CD8-positive, alpha-beta memory T cell (primary cell): ENCODE measurements around the gene CEP170B. TPM values are rescaled to one million over a fixed set of nuclear protein-coding genes. Genes with fewer than 3 reads are reported as not detected.

Experiments used
- CTCF ChIA-PET: fragments of 350-600 bp; sonication (Branson Sonifier 250); formaldehyde crosslinking; loops from one replicate; lab custom pipeline; 2021; ENCODE audit warnings: antibody characterized with exemption; lab: Charles Lee
- POLR2A ChIA-PET: fragments of 350-600 bp; sonication (Branson Sonifier 250); formaldehyde crosslinking; loops from one replicate; lab custom pipeline; 2021; ENCODE audit warnings: antibody characterized with exemption; lab: Charles Lee
- DNase-seq, 5 donors: peaks; one replicate each; pipeline versions ENCODE4 v3.0.0 to v3.0.0-alpha.2; 2020 to 2022; ENCODE audit warnings: mixed read lengths in 1 of 5
- H3K27ac ChIP-seq: one replicate; pipeline ENCODE4 v1.7.0; 2013; ENCODE audit warnings: low read depth, mild to moderate bottlenecking, low read length, moderate library complexity
- H3K27me3 ChIP-seq: 2 replicates; pipeline ENCODE4 v1.7.0; 2013; ENCODE audit warnings: low read length, mild to moderate bottlenecking; ENCODE audit not compliant: insufficient read depth, poor library complexity, severe bottlenecking
- H3K36me3 ChIP-seq: 2 replicates; pipeline ENCODE4 v1.7.0; 2013; ENCODE audit warnings: mild to moderate bottlenecking, low read length, moderate library complexity; ENCODE audit not compliant: insufficient read depth
- H3K4me1 ChIP-seq: 2 replicates; pipeline ENCODE4 v1.7.0; 2013; ENCODE audit warnings: mild to moderate bottlenecking, low read length, moderate library complexity; ENCODE audit not compliant: insufficient read depth
- H3K4me3 ChIP-seq: 2 replicates; pipeline ENCODE4 v1.7.0; 2013; ENCODE audit warnings: mild to moderate bottlenecking, low read length
- H3K9me3 ChIP-seq: 2 replicates; pipeline ENCODE4 v1.7.0; 2013; ENCODE audit warnings: mild to moderate bottlenecking, low read length
- H3K27ac Mint-ChIP-seq, 8 donors: one replicate each; pipeline ENCODE4 v1.8.0; 2020 to 2021; ENCODE audit warnings: mixed read lengths in 8 of 8, mild to moderate bottlenecking in 6 of 8, inconsistent platforms in 3 of 8, moderate library complexity in 3 of 8
- H3K27me3 Mint-ChIP-seq, 2 donors: one replicate each; pipeline ENCODE4 v1.8.0; 2020 to 2021; ENCODE audit warnings: mixed read lengths in 2 of 2, mild to moderate bottlenecking in 1 of 2, moderate library complexity in 1 of 2
- H3K36me3 Mint-ChIP-seq, 3 donors: one replicate each; pipeline ENCODE4 v1.8.0; 2020 to 2021; ENCODE audit warnings: mixed read lengths in 3 of 3, inconsistent platforms in 1 of 3, mild to moderate bottlenecking in 1 of 3
- H3K4me1 Mint-ChIP-seq, 3 donors: one replicate each; pipeline ENCODE4 v1.8.0; 2020 to 2021; ENCODE audit warnings: mixed read lengths in 3 of 3, inconsistent platforms in 1 of 3, mild to moderate bottlenecking in 1 of 3
- H3K4me3 Mint-ChIP-seq, 7 donors: one replicate each; pipeline ENCODE4 v1.8.0; 2020 to 2021; ENCODE audit warnings: mixed read lengths in 7 of 7, mild to moderate bottlenecking in 6 of 7, moderate library complexity in 4 of 7, inconsistent platforms in 2 of 7
- H3K9me3 Mint-ChIP-seq, 5 donors: one replicate each; pipeline ENCODE4 v1.8.0; 2020 to 2022; ENCODE audit warnings: mixed read lengths in 5 of 5, mild to moderate bottlenecking in 3 of 5, moderate library complexity in 2 of 5, inconsistent platforms in 1 of 5
- polyA plus RNA-seq: library from polyadenylated mRNA; unstranded; fragments of 300-500 nt; fragmentation: Illumina TruSeq; gene quantifications from one replicate; pipeline ENCODE4 v1.2.3, GENCODE V29; 2021
- total RNA-seq, 2 experiments: library from RNA; stranded (reverse); gene quantifications; one replicate each; pipeline ENCODE4 v1.2.3, GENCODE V29; 2021

The CEP170B gene
- total and polyA plus RNA-seq, 3 experiments from 2014 or later: 6.4 to 6.7 TPM; not detected in 1

GRCh38 chr14:104933746-104934733 lies 69.0 kb downstream of the CEP170B start:
- CTCF ChIA-PET: interaction anchor here (1.0 to 1.4 kb wide), 3 partner anchors 38 to 112 kb away, joined by 3 to 4 read pairs (median 3); no protein-coding TSS in a partner anchor
- no peak for DNase-seq
- Mint-ChIP-seq H3K4me1 (peaks cover 4 to 6% (median 4%) of the 10 kb centered on the region in 3 donors), H3K4me3 (peak overlapping the region; percentile 9 to 85 (median 78)), H3K27ac (peak overlapping the region in 5 of 8 donors; percentile 9 to 77 (median 37)), H3K9me3 (no peaks in the 10 kb centered on the region), H3K36me3 (no peaks in the 10 kb centered on the region), H3K27me3 (peaks cover 5 to 31% of the 10 kb centered on the region in 2 donors)
- POLR2A ChIA-PET: interaction anchor here (0.8 kb wide), 1 partner anchor 367 kb away, joined by 3 read pairs; the partner anchor contains the start of gene BRF1
- no peaks in the 10 kb centered on the region for H3K27me3 ChIP-seq
- H3K36me3 ChIP-seq: no peaks in the 10 kb centered on the region
- no peaks in the 10 kb centered on the region for H3K4me1 ChIP-seq
- no peak overlapping the region for H3K4me3 ChIP-seq
- H3K27ac ChIP-seq: no peak overlapping the region
- no peaks in the 10 kb centered on the region for H3K9me3 ChIP-seq

DNA sequence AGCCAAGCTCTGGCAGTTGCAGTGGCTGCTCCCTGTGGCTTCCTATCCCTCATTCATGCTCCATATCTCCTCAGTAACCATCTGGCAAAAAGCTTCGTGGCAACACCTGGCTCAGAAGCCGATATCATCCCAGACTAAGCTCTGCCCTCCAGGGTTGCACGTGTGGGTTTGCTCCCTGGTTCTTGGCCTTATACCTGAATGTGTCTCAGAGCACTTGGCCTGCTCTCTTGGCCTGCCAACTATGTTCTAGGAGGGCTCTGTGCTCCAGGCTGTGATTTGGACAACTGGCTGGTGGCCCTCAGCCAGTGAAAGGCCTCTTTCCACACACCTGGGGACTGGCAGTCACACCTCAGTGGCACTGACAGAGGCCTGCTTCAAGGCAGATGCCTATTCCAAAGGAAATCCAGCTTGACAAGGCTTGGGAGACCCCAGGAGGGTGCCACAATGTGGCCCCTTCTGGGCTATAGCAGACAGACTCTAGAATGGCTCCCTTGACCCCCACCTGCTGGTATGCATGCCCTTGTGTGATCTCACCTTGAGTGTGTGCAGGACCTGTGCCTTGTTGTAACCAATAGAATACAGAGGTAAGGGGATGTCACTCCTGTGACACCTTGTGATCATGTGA lies 70.1 kb downstream of the CEP170B start:
- ChIA-PET POLR2A (no interaction called here), CTCF (interaction anchor here (1.4 kb wide), 1 partner anchor 111 kb away, joined by 4 read pairs; no protein-coding TSS in a partner anchor)
- no peak for DNase-seq
- peaks cover 4 to 6% (median 4%) of the 10 kb centered on the region in 3 donors for H3K4me1 Mint-ChIP-seq
- H3K27ac ChIP-seq: no peak overlapping the region
- H3K4me1 ChIP-seq: no peaks in the 10 kb centered on the region
- H3K36me3 ChIP-seq: no peaks in the 10 kb centered on the region
- H3K9me3 Mint-ChIP-seq: no peaks in the 10 kb centered on the region
- no peak overlapping the region for H3K4me3 ChIP-seq
- H3K9me3 ChIP-seq: no peaks in the 10 kb centered on the region
- peaks cover 5 to 28% of the 10 kb centered on the region in 2 donors for H3K27me3 Mint-ChIP-seq
- peak overlapping the region in 1 of 8 donors; percentile 40 for H3K27ac Mint-ChIP-seq
- H3K36me3 Mint-ChIP-seq: no peaks in the 10 kb centered on the region
- no peaks in the 10 kb centered on the region for H3K27me3 ChIP-seq
- H3K4me3 Mint-ChIP-seq: peak overlapping the region in 6 of 7 donors; percentile 10 to 85 (median 76)

DNA sequence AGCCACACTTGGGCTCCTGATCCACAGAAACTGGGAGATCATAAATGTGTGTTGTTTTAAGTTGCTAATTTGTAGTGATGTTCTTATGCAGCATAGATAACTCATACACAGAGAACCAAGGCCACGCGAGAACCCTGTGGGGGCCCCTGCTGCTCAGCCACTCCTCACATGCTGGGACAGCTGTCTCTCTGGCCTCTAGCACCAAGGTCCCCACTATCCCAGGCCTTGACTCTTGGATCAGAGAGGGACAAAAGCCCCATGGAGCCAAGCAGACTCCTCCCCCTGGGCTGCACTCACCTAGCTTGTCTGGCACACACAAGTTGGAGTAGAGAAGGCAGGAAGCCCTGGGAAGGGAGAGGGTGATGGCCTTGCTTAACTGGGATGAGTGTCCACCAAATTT lies 70.9 kb downstream of the CEP170B start:
- POLR2A ChIA-PET: no interaction called here
- no peak for DNase-seq
- Histone ChIP-seq H3K27ac (no peak overlapping the region), H3K27me3 (no peaks in the 10 kb centered on the region), H3K4me3 (no peak overlapping the region), H3K4me1 (no peaks in the 10 kb centered on the region), H3K9me3 (no peaks in the 10 kb centered on the region), H3K36me3 (no peaks in the 10 kb centered on the region)
- no peak overlapping the region for H3K4me3 Mint-ChIP-seq
- peak overlapping the region in 1 of 8 donors; percentile 3 for H3K27ac Mint-ChIP-seq
- H3K4me1 Mint-ChIP-seq: peaks cover 4 to 6% (median 4%) of the 10 kb centered on the region in 3 donors
- CTCF ChIA-PET: no interaction called here
- H3K36me3 Mint-ChIP-seq: no peaks in the 10 kb centered on the region
- H3K27me3 Mint-ChIP-seq: peaks cover 5 to 32% of the 10 kb centered on the region in 2 donors
- no peaks in the 10 kb centered on the region for H3K9me3 Mint-ChIP-seq

DNA sequence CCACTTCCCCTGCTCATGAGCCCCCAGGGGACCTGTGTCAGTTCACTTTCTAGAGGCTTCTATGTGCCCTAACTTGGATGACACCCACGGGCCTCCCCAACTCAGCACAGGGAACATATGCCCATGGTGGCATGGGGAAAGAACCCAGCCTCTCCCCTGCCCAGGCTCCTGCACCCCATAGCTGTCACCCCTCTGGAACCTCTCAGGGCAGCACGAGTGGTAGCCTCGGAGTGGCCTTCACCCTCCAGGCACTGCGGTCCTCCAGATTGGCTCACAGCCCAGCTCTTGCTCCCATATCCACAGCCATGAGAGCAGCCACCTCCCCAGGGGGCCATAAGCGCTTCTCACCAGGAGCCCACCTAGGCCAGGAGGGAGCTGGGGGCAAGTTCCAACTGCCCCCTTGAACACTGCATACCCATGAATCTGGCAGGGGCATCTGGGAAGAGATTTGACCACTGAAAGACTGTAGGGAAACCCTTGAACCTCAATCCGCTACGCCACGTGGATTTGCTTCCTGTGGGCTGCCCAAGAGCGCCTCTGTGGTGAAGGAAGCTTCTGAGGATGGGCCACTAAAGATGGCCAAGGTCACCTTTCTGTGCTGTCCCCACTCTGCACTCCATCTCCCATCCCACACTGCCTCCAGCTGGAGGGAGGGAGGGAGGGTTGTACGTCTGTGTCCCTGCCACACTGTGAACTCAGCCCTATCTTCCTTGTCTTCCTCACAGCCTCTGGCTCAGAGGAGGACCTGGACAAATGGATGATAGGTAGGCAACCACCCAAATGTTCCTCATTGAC lies 71.5 kb downstream of the CEP170B start:
- ChIA-PET CTCF (no interaction called here), POLR2A (no interaction called here)
- Histone ChIP-seq H3K4me1 (no peaks in the 10 kb centered on the region), H3K36me3 (no peaks in the 10 kb centered on the region), H3K9me3 (no peaks in the 10 kb centered on the region), H3K27me3 (no peaks in the 10 kb centered on the region), H3K27ac (no peak overlapping the region), H3K4me3 (no peak overlapping the region)
- no peaks in the 10 kb centered on the region for H3K36me3 Mint-ChIP-seq
- H3K27me3 Mint-ChIP-seq: peaks cover 5 to 32% of the 10 kb centered on the region in 2 donors
- H3K4me1 Mint-ChIP-seq: peaks cover 4 to 6% (median 4%) of the 10 kb centered on the region in 3 donors
- H3K27ac Mint-ChIP-seq: no peak overlapping the region
- DNase-seq: no peak
- H3K4me3 Mint-ChIP-seq: no peak overlapping the region
- H3K9me3 Mint-ChIP-seq: no peaks in the 10 kb centered on the region

DNA sequence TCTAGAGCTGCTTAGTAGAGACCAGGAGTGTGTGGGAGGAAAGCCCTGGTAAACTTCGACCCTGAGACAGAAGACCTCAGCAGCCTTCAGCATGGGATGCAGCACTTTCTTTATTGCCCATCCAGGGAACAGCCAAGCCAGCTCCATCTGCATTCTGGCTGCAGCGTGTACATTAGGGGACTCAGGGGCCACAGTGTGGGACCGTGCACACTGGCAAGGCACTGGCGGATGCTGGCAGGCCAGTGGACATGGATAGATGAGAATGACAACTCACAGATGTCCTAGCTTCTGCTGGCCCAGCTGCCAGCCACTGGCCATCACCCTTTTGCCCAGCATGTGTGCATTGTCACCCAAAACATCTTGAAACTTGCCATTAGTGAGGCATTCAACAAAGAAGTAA lies 72.1 kb downstream of the CEP170B start:
- Mint-ChIP-seq H3K27ac (no peak overlapping the region), H3K36me3 (no peaks in the 10 kb centered on the region), H3K4me1 (peaks cover 4 to 6% (median 4%) of the 10 kb centered on the region in 3 donors), H3K27me3 (peaks cover 5 to 32% of the 10 kb centered on the region in 2 donors), H3K4me3 (no peak overlapping the region), H3K9me3 (no peaks in the 10 kb centered on the region)
- H3K27me3 ChIP-seq: no peaks in the 10 kb centered on the region
- ChIA-PET CTCF (no interaction called here), POLR2A (no interaction called here)
- no peak overlapping the region for H3K4me3 ChIP-seq
- H3K9me3 ChIP-seq: no peaks in the 10 kb centered on the region
- H3K36me3 ChIP-seq: no peaks in the 10 kb centered on the region
- no peaks in the 10 kb centered on the region for H3K4me1 ChIP-seq
- no peak for DNase-seq
- no peak overlapping the region for H3K27ac ChIP-seq

DNA sequence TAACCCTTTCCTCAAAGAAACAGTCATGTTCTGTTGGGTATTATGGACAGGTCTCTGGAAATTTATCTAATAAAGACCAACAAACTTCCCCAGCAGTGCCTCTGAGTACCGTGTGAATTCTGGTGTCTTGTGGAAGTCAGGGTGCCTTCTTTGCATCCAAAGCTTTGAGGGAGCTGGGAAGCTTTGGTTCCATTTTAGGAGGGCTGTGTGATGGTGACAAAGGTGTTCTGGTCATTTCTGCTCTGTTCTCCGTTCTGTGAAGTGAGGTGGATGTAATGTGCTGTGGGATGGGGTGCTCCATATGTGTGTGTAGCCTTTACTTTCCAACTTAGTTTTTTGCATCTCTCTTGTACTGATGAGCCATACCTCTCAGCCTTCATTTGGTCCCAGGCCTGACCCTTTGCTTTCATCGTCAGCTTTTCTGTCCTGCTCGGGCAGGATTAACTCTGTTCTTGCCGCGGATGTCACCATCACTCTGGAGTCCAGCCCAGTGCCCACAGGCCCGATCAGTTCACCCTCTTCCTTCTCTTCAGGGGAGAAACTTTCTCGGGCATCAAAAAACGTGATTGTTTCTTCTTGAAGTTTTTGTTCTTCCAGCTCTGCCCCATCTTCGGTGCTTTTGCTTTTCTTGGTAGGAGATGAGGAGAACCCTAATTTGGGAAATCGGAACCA lies 72.8 kb downstream of the CEP170B start:
- no peaks in the 10 kb centered on the region for H3K4me1 ChIP-seq
- peak overlapping the region in 2 of 8 donors; percentile 26 to 75 for H3K27ac Mint-ChIP-seq
- H3K27ac ChIP-seq: no peak overlapping the region
- H3K4me1 Mint-ChIP-seq: peaks cover 4 to 6% (median 4%) of the 10 kb centered on the region in 3 donors
- peak overlapping the region in 1 of 7 donors; percentile 11 for H3K4me3 Mint-ChIP-seq
- no peaks in the 10 kb centered on the region for H3K36me3 ChIP-seq
- POLR2A ChIA-PET: no interaction called here
- peaks cover 5 to 32% of the 10 kb centered on the region in 2 donors for H3K27me3 Mint-ChIP-seq
- H3K9me3 ChIP-seq: no peaks in the 10 kb centered on the region
- CTCF ChIA-PET: no interaction called here
- DNase-seq: no peak
- no peak overlapping the region for H3K4me3 ChIP-seq
- H3K9me3 Mint-ChIP-seq: no peaks in the 10 kb centered on the region
- H3K36me3 Mint-ChIP-seq: no peaks in the 10 kb centered on the region
- H3K27me3 ChIP-seq: no peaks in the 10 kb centered on the region

DNA sequence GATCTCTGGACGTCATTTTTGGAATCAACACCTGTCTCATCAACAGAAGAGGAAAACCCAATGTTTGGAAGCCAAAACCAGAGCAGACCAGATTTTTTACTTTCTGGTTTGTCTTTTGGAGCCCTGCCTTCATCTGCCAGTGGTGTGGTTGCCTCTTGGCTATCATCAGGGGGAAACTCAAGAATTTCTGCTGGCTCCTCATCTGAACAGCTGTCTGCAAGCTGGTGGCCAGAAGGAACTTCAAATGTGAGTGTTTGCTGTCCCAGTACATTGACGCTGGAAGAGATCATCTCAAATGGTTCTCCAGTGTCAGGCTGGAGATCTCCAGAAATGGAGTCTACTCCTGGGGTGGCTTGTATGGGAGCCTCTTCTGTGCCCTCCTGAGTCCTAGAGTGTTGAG lies 73.4 kb downstream of the CEP170B start:
- ChIA-PET POLR2A (no interaction called here), CTCF (no interaction called here)
- Mint-ChIP-seq H3K36me3 (no peaks in the 10 kb centered on the region), H3K4me1 (peaks cover 4 to 6% (median 4%) of the 10 kb centered on the region in 3 donors), H3K4me3 (no peak overlapping the region), H3K9me3 (no peaks in the 10 kb centered on the region), H3K27me3 (peaks cover 5 to 32% of the 10 kb centered on the region in 2 donors), H3K27ac (peak overlapping the region in 1 of 8 donors; percentile 75)
- Histone ChIP-seq H3K27ac (no peak overlapping the region), H3K4me3 (no peak overlapping the region), H3K9me3 (no peaks in the 10 kb centered on the region), H3K4me1 (no peaks in the 10 kb centered on the region), H3K36me3 (no peaks in the 10 kb centered on the region), H3K27me3 (no peaks in the 10 kb centered on the region)
- DNase-seq: no peak
